ENCODE measurements around the gene GGT1.
"Not testable (repeated sequence)": the region's sequence is repeated elsewhere in the genome, so short reads cannot be mapped to it uniquely, and the experiment has no call there.

Gene GGT1

GRCh38 chr22:24630812-24631427 is 27.9 kb downstream of the GGT1 start:
- in situ Hi-C loops (cut with MboI; ENCODE audit: low pct_unique_long_range_greater_than_20kb, low sequenced_read_pairs) = not testable (repeated sequence)
- peak; percentile 61 for DNase-seq

GRCh38 chr22:24631430-24632122 is 28.6 kb downstream of the GGT1 start:
- in situ Hi-C loops (cut with MboI; ENCODE audit: low pct_unique_long_range_greater_than_20kb, low sequenced_read_pairs); DNase-seq: not testable (repeated sequence)

- in situ Hi-C loops (cut with MboI; ENCODE audit: low pct_unique_long_range_greater_than_20kb, low sequenced_read_pairs) = not testable (repeated sequence)
- DNase-seq = peak; percentile 53
Observed at GRCh38 chr22:24632642-24633041, 29.6 kb downstream of the GGT1 start.

- peak; percentile 45 for DNase-seq
- in situ Hi-C loops (cut with MboI; ENCODE audit: low pct_unique_long_range_greater_than_20kb, low sequenced_read_pairs) = not testable (repeated sequence)
Observed at GRCh38 chr22:24633231-24634023, 30.4 kb downstream of the GGT1 start.

- DNase-seq = peak; percentile 68
- in situ Hi-C loops (cut with MboI; ENCODE audit: low pct_unique_long_range_greater_than_20kb, low sequenced_read_pairs) = not testable (repeated sequence)
Observed at GRCh38 chr22:24634776-24635389, 31.9 kb downstream of the GGT1 start.

- DNase-seq; in situ Hi-C loops (cut with MboI; ENCODE audit: low pct_unique_long_range_greater_than_20kb, low sequenced_read_pairs): not testable (repeated sequence)
Observed at GRCh38 chr22:24636513-24636912, 33.5 kb downstream of the GGT1 start.

- DNase-seq; in situ Hi-C loops (cut with MboI; ENCODE audit: low pct_unique_long_range_greater_than_20kb, low sequenced_read_pairs): not testable (repeated sequence)
Observed at GRCh38 chr22:24642307-24642706, 39.3 kb downstream of the GGT1 start.

GRCh38 chr22:24644409-24644808 is 41.4 kb downstream of the GGT1 start:
- DNase-seq; in situ Hi-C loops (cut with MboI; ENCODE audit: low pct_unique_long_range_greater_than_20kb, low sequenced_read_pairs): not testable (repeated sequence)

GRCh38 chr22:24645408-24646399 is 42.7 kb downstream of the GGT1 start:
- not testable (repeated sequence) for DNase-seq

GRCh38 chr22:24646756-24647155 is 43.8 kb downstream of the GGT1 start:
- in situ Hi-C loops (cut with MboI; ENCODE audit: low pct_unique_long_range_greater_than_20kb, low sequenced_read_pairs); DNase-seq: not testable (repeated sequence)

More at GRCh38 chr22:24645408-24646399, 42.7 kb downstream of the GGT1 start:
- in situ Hi-C loops (cut with MboI; ENCODE audit: low pct_unique_long_range_greater_than_20kb, low sequenced_read_pairs) = not testable (repeated sequence)

- DNase-seq; in situ Hi-C loops (cut with MboI; ENCODE audit: low pct_unique_long_range_greater_than_20kb, low sequenced_read_pairs): not testable (repeated sequence)
Observed at GRCh38 chr22:24649371-24649770, 46.4 kb downstream of the GGT1 start.

GRCh38 chr22:24650884-24651283 is 47.9 kb downstream of the GGT1 start:
- in situ Hi-C loops (cut with MboI; ENCODE audit: low pct_unique_long_range_greater_than_20kb, low sequenced_read_pairs); DNase-seq: not testable (repeated sequence)

GRCh38 chr22:24665395-24665794 is 62.4 kb downstream of the GGT1 start:
- in situ Hi-C loops (cut with MboI; ENCODE audit: low pct_unique_long_range_greater_than_20kb, low sequenced_read_pairs) = not testable (repeated sequence)

GRCh38 chr22:24667904-24668303 is 64.9 kb downstream of the GGT1 start:
- in situ Hi-C loops (cut with MboI; ENCODE audit: low pct_unique_long_range_greater_than_20kb, low sequenced_read_pairs) = not testable (repeated sequence)

More at GRCh38 chr22:24665395-24665794, 62.4 kb downstream of the GGT1 start:
- not testable (repeated sequence) for DNase-seq

GRCh38 chr22:24672532-24672931 is 69.5 kb downstream of the GGT1 start:
- in situ Hi-C loops (cut with MboI; ENCODE audit: low pct_unique_long_range_greater_than_20kb, low sequenced_read_pairs) = loop anchor here (10.0 kb wide), 1 partner anchor 378 kb away; no protein-coding TSS in a partner anchor
- not testable (repeated sequence) for DNase-seq

More at GRCh38 chr22:24667904-24668303, 64.9 kb downstream of the GGT1 start:
- DNase-seq = not testable (repeated sequence)
